Stimulated activated naive CD4-positive, alpha-beta T cell treated with Interleukin-2 at 50 U/mL for 16 hours (primary cell): ENCODE results near the gene PPP3R1.
"Not testable (repeated sequence)": the region's sequence is repeated elsewhere in the genome, so short reads cannot be mapped to it uniquely, and the experiment has no call there.

ENCODE experiments used
- DNase-seq: peaks from one replicate; lab custom pipeline; 2025; lab: John Stamatoyannopoulos, UW

The PPP3R1 gene

DNA sequence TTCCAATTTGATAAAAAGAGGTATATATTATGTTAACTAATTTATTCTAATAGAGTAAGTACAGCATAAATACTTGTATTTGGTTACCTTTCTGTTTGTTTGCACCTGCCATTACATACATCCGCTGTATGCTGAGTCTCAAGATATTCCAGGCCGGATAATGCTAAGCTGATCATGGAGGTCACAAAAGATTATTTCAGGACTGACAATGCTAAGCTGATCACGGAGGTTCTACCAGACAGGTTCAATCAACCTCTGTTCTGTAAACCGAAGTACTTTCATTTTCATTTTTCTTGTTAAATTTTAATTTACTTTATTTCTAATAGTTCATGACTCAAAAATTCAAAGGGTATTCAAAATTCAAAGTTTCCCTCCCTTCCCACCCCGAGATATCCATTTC is 63.5 kb downstream of the PPP3R1 start:
- no peak for DNase-seq

DNA sequence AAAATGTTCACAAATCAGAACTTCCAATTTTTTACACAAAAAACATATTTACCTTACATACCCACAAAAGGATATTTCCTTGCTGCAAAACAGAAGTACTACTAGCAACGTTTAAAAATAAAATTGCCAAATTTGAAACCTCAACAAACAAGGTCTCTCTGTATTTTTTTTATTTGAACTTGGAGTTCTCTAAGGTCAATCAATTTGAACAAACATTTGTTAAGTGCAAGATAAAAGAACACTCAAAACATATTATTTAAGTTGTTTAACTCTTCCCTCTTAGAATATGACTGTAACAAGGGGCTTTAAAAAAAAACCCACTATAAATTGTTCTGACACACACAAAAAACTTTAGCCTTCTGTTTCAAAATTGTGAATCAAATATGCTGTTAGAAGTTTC is 65.0 kb downstream of the PPP3R1 start:
- no peak for DNase-seq

DNA sequence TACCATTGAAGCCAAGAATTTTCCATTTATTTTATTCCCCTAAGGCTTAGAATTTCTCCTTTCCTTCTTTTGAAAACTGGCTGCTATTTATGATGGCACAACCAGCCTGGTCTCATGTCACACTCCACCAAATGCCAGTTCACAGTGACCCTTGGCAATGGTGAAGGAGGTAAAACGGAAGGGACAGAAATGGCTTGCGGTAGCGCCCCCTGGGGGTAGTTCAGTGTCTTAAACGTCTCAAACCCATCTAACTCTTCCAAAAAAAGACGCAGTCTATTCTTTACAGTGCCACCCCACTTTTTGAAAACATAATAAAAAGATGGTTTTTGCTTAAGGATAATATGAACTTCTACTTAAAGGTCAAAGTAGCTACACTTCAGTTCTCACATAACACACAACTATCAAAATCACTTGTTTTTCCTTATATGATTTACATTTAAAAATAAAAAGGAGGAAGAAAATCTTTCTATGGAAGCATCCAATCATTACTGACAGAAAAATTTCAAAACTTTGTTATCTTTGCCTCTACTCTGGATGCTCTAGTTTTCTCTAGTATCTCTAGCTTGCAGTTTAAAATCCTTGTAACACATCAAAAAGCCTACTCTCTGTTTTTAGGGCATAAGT is 66.7 kb downstream of the PPP3R1 start:
- DNase-seq = peak; percentile 41

DNA sequence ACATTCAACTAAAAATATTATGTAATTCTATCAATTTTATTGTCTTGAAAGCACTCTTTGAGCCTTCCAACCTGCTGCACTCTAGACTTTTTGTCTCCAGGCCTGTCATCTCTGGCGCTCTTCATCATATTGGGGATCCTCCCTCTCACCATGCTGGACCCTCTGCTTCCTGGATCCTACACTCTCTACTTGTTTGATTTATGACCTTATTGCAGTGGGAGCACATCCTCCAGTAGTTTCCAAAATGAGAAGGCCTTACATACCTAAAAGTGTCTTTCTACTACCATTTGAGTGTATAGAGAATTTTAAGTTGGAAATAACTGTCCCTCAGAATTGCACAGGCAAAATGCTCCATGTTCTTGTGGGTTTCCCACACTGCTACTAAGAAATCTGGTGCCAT is 69.4 kb downstream of the PPP3R1 start:
- DNase-seq = no peak

DNA sequence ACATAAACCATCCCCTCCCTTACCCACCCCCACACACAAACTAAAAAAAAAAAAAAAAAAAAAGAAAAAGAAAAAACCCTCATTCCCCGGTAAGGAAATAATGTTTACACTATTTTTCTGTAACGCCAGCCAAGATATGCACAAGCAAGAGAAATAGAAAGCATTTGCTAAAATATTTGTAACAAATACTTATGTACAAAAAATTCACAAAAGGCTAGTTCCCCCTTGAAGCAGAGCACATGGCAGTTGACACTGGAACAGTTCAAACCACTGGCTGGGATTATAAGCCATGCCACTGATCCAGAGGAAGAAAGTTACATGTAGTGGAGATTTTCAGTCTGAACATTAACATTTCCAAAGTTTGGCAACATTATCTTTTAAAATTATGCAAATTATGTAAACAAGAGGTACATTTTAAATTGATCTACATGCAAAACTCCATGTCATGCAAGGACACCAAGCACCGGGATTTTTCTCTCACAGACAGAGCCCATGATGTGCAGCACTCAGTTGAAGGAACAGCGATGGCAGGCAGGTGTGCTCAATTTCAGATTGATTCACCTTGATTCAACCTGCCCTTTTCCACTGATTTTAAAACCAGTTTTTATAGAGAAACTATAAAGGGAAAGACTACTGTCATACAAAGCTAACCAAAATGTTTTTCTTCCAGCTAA is 73.2 kb downstream of the PPP3R1 start:
- DNase-seq = no peak

DNA sequence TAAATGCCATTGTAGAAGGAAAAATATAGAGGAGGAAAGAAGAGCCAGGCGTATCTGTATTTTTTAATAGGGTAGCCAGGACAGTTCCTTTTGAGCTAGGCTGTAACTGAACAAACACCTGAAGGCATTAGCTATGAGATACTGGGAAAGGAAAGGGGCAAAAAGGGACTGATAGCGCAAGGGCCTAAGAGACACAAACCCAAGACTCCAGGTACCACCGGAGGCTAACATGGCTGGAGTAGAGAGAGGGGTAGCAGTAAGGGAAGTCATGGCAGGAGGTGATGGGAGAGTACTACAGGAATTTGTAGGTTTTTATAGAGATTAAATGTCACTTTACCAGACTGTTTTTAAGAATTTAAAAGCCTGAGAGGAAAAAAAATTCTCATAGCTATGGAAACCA is 73.9 kb downstream of the PPP3R1 start:
- DNase-seq = no peak

DNA sequence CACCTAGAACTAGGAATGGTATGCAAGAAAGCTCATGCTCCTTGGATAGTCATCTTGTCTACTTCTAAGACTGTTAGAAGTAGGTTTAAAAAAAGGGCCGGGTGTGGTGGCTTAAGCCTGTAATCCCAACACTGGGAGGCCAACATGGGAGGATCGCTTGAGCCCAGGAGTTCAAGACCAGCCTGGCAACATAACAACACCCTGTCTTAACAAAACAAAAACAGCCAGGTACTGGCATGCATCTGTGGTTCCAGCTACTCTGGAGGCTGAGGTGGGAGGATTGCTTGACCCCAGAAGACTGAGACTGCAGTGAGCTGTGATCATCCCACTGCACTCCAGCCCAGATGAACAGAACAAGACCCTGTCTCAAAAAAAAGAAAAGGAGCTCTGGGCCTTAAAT is 74.8 kb downstream of the PPP3R1 start:
- no peak for DNase-seq

DNA sequence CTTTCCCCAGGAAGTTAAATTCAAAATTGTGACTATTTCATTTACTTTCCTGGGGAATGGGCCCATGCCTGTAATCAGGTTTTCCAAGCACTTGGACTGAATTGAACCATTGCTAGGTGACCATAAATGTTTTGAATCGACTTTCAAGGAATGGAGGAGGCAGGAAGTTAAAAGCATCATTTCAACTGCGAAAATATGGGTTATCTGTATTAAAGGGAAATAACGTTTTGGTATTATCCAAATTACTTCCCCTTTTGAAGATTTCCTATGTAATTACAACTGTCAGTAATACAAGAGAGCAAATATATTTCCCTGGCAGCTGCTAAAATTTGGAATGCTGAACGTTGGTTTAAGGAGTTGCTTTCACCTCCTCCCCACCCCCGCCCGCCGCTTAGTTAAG is 75.7 kb downstream of the PPP3R1 start:
- DNase-seq = no peak

DNA sequence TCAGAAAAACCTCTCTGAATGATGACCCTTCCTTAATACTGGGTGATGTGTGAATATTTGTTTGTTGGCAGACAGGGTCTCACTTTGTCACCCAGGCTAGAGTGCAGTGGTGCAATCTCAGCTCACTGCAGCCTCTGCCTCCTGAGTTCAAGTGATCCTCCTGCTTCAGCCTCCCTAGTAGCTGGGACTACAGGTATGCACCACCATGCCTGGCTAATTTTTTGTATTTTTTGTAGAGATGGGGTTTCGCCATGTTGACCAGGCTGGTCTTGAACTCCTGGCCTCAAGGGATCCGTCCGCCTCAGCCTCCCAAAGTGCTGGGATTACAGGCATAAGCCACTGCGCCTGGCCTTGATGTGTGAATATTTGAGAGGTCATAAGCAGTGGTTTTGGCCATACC is 77.1 kb downstream of the PPP3R1 start:
- not testable (repeated sequence) for DNase-seq

DNA sequence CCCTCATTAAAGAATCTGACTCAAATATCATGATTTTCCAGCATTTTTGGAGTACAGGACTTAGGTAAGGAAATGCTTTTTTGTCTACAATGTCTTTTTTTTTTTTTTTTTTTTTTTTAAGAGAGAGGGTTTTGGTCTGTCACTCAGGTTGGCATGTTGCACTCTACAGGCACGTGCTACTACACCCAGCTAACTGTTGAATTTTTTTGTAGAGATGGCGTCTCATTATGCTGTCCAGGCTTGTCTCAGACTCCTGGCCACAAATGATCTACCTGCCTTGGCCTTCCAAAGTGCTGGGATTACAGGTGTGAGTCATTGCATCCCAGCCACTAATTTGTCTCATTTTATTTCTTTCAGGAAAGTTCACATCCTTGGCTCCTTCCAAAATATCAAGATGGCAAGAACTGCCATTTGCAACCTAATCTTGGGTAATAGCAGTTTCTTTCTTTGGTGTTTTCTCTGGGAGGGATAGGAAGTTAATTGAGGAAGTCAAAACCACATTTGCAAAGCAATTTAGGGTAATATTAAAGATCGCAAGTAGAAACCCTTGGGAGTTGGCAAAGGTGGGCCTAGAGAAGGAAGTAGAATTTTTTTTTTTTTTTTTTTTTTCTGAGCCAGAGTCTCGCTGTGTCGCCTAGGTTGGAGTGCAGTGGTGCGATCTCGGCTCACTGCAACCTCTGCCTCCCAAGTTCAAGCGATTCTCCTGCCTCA is 79.2 kb downstream of the PPP3R1 start:
- DNase-seq = no peak

DNA sequence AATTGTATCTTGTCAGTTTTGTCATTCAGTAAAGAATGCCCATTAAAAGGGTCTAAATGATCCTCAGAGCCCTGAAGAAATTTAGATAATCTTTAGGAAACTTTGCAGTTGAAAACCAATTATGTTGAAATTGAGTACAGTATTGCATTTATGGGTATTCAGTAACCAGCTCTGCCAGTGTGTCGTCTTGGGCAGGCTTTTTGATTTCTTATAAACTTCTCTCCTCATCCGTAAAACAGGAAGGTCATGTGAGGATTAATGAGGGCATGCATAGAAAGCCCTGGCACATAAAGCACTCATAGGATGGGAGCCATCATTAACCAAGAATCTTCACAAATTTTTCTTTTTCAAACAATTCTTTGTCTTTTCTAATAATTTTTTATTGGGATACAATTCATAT is 79.8 kb downstream of the PPP3R1 start:
- DNase-seq = no peak

DNA sequence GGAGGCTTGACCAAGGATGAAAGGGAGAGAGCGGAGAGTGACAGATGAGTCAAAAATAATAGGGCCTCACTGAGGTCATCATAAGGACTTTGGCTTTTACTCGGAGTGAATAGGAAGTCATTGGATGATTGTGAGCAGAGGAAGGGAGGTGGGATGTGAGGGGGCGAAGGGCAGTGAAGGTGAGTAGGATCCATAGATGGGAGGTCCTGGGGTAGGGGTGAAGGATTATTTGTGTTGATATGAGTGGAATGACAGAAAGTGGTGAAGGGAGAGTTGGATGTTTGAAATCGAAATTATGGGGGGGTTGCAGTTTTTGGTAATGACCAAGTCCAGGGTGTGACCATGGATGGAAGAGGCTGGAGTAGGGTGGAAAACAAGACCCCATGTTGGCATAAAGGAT is 80.6 kb downstream of the PPP3R1 start:
- no peak for DNase-seq

DNA sequence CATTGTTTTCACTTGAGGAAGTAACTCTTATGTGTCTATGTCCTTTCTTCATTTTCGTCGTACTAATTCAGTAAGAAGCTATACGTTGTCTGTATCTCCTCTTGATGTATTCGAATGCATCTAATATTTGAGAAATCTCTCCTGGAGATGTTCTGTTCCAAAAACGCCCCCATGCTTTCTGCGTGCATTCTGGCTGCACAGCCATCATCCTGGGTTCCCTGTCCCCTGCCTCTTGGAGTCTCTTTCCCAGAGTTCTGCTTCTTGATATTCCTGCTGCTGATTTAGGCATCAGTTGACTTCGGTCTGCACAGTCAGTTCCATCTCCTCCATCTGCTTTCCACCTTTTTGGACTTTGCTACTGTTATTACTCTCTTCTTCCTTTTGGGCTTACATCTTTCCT is 81.2 kb downstream of the PPP3R1 start:
- DNase-seq = no peak

DNA sequence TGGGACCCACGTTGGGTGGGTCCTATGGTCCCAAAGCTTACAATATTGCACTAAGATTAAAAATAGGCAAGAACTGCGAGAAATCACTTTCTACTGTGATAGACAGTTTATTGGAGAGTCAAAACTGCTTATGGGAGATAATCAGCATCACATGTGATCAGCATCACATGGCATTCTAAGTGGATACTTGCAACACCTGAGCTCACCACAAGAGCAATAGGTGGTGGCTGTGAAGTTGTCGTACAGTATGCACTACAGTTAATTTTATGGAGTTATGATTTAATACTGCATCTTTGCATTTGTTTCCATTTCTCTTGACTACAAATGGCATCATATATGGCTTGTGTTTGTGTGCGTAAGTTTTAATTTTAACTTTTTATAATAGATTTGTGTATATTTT is 83.0 kb downstream of the PPP3R1 start:
- no peak for DNase-seq

DNA sequence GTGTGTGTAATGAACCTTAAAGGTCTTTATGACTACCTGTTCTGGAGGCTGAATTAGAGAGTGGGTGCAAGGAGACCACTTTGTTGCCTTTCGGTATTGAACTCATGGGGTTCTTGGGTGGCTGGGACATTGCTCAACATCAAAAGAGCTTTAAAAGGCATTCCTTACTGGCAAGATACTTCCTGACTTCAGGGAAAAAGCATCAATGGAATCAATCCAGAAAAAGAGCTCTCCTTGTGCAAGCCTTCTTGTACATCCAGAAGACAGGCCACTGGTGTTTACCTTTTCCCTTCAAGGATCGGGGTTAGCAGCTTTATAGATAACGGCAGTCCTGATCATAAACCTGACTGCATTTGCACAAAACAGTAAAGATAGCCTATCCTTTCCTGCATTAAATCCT is 85.1 kb downstream of the PPP3R1 start:
- DNase-seq = no peak

DNA sequence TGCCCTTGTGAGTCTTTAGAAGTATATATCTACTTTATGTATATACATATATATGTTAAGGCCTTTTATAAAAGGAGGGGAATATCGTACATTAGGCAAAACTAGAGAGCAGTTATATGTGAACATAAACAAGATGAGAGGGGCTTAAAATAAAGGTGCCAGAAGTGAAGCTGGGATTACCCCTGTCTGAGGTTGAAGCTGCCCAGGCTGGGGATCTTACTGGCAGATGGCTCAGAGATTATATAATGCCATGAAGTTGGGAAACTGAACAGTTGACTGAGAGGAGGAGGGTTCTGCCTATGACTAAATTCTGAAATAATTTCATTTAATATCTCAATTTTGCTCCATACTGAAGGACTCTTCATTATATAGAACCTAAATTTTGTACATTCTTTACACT is 88.7 kb downstream of the PPP3R1 start:
- DNase-seq = no peak

DNA sequence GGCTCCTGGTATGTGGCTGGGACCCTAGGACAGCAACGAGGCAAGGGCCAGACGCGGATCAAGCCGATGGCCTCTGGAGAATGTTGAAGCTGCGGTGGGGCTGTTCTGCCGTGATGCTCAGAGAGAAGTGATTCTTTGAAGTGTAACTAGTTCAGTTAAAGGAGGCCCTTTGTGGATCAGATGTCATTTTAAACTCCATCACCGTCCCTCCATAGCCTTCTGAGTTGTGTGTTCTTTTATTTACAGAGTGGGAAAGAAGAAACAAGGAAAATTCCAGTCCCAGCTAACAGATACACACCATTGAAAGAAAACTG is 94.2 kb downstream of the PPP3R1 start:
- no peak for DNase-seq

DNA sequence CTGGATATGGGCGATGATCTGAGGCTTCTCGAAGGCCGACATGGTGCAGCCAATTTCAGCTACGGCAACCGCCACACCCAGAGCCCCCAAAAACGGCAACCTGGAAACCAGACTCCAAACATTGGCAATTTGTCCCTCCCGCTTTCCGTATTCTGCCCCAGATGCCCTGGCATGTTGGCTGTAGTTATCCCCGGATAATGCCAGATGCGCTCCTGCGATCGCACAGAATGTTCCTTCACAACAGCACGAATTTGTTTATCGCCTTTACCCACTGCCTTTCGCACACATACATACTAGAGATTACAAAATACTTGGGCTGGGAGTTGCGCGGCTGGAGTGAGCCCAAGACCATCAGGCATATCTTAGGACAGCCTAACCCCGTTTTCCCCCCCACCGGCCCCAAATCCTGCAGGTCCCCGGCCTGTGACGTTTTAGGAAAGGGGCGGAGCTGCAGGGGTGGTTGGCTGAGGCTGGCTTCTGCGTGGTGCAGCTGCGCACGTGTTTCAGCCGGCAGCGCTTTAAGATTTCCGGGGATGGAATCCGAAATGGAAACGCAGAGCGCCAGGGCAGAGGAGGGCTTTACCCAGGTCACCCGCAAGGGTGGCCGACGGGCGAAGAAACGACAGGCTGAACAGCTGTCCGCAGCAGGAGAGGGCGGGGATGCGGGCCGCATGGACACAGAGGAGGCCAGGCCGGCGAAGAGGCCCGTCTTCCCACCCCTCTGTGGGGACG is 94.8 kb downstream of the PPP3R1 start, which contains the start of gene PNO1:
PNO1 (plus strand) TSS at position 487 of the 732 bp plus-strand sequence; CDS start at position 534, 47 bp downstream.
- peak; percentile 96 for DNase-seq

DNA sequence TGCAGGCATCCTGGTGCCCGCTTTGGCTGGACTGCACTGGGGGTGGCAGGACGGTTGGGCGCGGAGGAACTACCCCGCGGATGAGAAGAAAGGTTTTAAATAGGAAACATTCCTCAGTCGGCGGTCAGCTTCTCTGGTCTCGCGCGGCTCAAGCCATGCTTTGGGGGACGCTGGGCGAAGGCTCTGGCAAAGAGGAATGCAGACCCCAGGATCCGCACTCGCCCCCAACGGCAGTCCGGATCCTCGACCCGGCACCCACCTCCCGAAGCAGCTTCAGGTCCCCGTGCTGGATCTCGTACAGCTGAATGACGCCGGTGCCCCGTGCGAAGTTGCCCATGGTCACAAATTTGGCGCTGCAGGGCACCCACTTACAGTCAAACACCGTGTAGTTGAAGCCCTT is 95.3 kb downstream of the PPP3R1 start:
- no peak for DNase-seq

DNA sequence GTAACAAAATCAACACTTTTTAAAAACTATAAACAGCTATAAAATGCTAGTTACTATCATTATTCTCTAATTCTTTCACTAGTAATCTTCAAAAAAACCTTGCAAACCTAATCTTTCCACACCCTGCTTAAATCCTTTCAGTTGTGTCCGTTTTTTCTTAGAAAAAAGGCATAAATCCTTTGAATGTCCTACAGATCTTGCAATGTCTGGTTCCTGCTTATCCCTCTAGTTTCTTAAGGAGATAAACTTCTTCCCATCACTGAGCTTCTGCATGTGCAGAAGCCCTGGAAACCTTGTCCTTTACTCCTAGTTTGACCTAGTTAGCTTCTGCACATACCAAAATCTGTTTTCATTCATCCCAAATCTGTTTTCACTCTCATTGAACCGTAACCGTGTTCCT is 95.9 kb downstream of the PPP3R1 start:
- DNase-seq = no peak

DNA sequence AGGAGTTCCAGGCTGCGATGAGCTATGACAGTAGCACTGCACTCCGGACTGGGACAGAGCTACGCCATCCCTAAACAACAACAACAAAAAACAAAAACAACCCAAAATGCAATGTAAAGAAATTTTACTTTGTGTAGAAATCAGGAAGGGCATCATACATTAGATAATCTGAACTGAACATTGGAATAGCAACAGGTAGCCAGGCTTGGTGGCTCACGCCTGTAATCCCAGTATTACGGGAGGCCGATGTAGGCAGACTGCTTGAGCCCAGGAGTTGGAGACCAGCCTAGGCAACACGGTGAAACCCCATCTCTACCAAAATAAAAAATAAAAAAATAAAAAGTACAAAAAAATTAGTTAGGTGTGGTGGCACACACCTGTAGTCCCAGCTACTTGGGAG is 96.7 kb downstream of the PPP3R1 start:
- no peak for DNase-seq

DNA sequence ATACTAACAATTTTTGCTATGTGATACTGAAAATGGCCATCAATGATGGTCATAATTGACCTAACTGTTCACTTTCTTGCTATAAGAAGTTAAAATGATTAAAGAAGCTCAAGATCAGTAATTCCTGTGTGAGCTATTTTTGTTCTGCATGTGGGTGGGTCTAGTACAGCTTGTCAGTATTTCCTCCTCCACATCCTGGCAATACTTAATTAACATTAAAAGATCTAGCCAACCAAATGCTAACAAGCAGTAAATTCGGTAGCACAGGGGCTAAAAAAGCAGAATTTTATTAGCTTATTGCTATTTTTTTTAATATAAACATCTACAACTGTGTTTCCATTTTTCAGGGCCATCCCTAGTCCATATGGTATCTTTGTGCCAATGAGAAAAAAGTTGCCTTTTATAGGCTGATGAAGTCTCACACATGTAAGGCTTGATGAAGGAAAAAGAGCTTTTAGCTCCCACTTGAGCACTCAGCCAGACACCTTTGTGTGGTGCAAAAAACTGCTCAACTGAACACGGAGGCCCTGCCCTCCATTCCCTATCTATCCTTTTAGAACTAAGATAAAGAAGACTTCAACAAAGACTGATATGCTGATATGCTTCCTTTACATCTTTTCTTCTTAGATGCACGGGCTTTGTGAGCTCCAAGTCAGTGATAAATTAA is 99.5 kb downstream of the PPP3R1 start:
- no peak for DNase-seq
